Subcutaneous abdominal adipose tissue (tissue), 5 donors: ENCODE measurements around the gene TSHZ1.

Source experiments
- H3K27ac ChIP-seq: one replicate; pipeline ENCODE4 v1.7.0; 2013; ENCODE audit warnings: low read depth, mild to moderate bottlenecking, inconsistent platforms, low read length, moderate library complexity
- H3K27me3 ChIP-seq, 5 donors: one replicate each; pipeline ENCODE4 v1.7.0; 2013; ENCODE audit warnings: low read length in 5 of 5, inconsistent platforms in 1 of 5; ENCODE audit not compliant: control insufficient read depth in 5 of 5, insufficient read depth in 4 of 5
- H3K36me3 ChIP-seq, 5 donors: one replicate each; pipeline ENCODE4 v1.7.0; 2013; ENCODE audit warnings: low read length in 5 of 5; ENCODE audit not compliant: control insufficient read depth in 5 of 5, insufficient read depth in 5 of 5
- H3K4me1 ChIP-seq, 5 donors: one replicate each; pipeline ENCODE4 v1.7.0; 2013; ENCODE audit warnings: low read length in 5 of 5, mild to moderate bottlenecking in 3 of 5, moderate library complexity in 1 of 5; ENCODE audit not compliant: control insufficient read depth in 5 of 5, insufficient read depth in 5 of 5
- H3K4me3 ChIP-seq, 5 donors: one replicate each; pipeline ENCODE4 v1.7.0; 2013; ENCODE audit warnings: low read length in 5 of 5, low read depth in 1 of 5
- H3K9ac ChIP-seq, 5 donors: one replicate each; pipeline ENCODE4 v1.7.0; 2013; ENCODE audit warnings: low read length in 5 of 5, mild to moderate bottlenecking in 4 of 5, moderate library complexity in 3 of 5
- H3K9me3 ChIP-seq, 5 donors: one replicate each; pipeline ENCODE4 v1.7.0; 2013; ENCODE audit warnings: low read length in 5 of 5; ENCODE audit not compliant: control insufficient read depth in 5 of 5
- donor health status: healthy.
- donor health status: healthy.
- donor health status: healthy.
- donor health status: healthy.
- donor health status: healthy.

The TSHZ1 gene

DNA sequence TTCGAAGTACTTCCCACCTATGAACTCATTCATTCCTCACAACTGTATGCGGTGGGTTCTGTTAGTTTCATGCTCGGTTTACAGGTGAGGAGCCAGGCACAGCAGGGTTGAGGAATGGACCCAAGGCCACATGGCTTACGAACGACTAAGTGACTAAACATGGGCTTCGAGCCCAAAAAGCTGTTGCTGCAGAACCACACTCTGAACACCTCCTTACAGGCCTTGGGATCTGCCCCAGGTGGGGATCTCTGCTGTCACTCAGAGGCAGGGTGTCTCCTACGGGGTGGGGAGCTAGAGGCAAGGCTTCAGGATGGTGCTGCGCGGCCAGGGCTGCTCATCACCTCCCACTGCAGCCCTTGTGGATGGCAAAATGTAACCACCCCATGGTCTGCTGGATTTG, 80.9 kb downstream of the TSHZ1 start:
- Histone ChIP-seq H3K9ac (no peak overlapping the region), H3K4me1 (peaks cover 0 to 9% (median 0%) of the 10 kb centered on the region in 5 donors), H3K27ac (no peak overlapping the region), H3K27me3 (no peaks in the 10 kb centered on the region), H3K4me3 (no peak overlapping the region), H3K9me3 (peaks cover 0 to 2% (median 0%) of the 10 kb centered on the region in 5 donors), H3K36me3 (peaks cover 0 to 21% (median 19%) of the 10 kb centered on the region in 5 donors)

DNA sequence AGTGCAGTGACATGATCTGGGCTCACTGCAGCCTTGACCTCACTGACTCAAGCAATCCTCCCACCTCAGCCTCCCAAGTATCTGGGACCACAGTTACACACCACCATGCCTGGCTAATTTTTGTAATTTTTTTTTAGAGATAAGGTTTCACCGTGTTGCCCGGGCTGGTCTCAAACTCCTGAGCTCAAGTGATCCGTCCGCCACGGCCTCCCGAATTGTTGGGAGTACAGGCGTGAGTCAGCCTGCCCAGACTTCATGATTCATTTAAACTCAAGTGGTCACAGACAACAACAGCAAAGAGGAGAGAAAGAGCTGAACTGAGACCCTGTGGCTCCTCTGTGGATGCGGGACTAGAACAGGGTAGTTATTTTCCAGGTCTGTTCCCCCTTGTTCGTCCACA, 83.0 kb downstream of the TSHZ1 start:
- Histone ChIP-seq H3K27me3 (no peaks in the 10 kb centered on the region), H3K36me3 (peaks cover 0 to 1% (median 0%) of the 10 kb centered on the region in 5 donors), H3K4me1 (peaks cover 0 to 13% (median 1%) of the 10 kb centered on the region in 5 donors), H3K9me3 (no peaks in the 10 kb centered on the region), H3K9ac (no peak overlapping the region), H3K27ac (no peak overlapping the region), H3K4me3 (no peak overlapping the region)

DNA sequence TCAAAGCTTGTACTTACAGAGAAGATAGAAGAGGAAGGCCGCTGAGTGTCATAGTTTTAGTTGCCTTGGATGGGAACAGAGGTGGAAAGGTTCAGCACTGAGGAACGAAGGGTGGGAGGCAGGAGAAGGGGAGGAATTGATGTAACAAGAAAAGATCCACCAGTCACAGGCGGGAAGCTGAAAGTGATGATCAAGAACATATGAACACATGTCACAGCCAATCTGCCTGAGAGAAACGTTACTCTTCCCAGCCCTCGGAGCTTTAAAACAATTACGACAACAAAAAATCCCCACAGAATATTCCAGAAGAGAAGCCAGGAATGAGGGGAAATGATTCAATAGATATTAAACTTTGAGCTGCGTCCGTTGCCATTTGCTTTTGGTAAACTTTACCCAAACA, 87.1 kb downstream of the TSHZ1 start:
- H3K4me1 ChIP-seq, result peaks cover 0 to 8% (median 0%) of the 10 kb centered on the region in 5 donors
- no peaks in the 10 kb centered on the region for H3K9me3 ChIP-seq
- H3K4me3 ChIP-seq, result peak overlapping the region in 1 of 5 donors; percentile 30
- H3K27ac ChIP-seq, result no peak overlapping the region
- no peak overlapping the region for H3K9ac ChIP-seq
- H3K27me3 ChIP-seq, result no peaks in the 10 kb centered on the region
- no peaks in the 10 kb centered on the region for H3K36me3 ChIP-seq

DNA sequence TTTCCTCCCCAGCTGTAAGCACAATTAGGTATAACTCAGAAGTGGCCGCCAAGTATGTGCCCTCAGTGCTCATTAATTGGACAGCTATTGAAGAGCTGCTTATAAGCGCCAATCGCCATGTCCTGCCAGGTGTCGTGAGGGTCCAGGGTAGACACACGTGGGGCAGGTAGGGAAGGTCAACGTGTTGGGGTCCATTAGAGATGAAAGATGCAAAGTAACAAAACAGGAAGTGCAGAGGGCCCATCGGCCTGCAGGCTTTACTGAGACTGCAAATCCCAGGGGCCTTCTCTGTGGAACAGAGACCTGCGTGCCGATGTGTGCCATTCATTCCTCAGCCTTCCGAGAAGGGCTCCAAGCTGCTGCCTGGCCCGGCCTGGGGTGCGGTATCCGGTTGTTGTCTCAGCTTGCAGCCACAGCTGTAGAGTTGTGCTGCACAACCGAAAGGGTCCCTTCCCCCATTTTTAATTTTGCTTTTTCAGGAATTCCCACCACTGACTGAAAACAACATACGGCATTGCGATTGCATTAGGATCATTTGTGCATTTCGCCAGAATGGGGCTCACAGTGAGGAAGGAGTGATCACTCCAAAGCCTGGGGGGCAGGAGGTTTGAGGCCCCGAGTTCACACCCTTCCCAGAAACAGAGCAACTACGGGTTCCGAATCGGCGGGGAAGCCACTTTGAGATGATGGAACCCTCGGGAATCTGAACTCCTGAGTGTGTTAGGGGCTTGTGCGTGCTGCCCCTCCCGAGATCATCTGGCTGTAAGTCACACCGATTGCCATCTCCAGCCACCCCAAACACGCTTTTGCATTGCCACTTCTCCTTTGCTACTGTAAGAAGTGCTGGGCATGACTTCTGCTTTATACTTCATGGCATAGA, 94.3 kb downstream of the TSHZ1 start:
- peaks cover 0 to 6% (median 0%) of the 10 kb centered on the region in 5 donors for H3K9me3 ChIP-seq
- no peaks in the 10 kb centered on the region for H3K27me3 ChIP-seq
- no peaks in the 10 kb centered on the region for H3K36me3 ChIP-seq
- H3K9ac ChIP-seq, result no peak overlapping the region
- H3K4me3 ChIP-seq, result no peak overlapping the region
- H3K4me1 ChIP-seq, result no peaks in the 10 kb centered on the region
- no peak overlapping the region for H3K27ac ChIP-seq

DNA sequence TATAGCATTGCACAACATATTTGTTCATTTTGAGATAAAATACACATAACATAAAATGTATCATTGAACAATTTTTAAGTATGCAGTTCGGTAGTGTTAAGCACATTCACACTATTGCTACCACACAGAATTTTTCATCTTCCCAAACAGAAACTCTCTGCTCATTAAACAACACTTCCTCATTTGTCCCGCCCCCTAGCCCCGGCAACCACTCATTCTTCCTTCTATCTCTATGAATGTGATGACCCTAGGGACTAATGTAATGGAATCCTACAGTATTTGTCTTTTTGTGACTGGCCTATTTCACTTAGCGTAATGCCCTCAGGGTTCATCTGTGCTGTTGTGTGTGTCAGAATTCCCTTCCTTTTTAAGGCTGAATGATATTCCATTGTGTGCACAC, 95.4 kb downstream of the TSHZ1 start:
- Histone ChIP-seq H3K9me3 (peaks cover 0 to 6% (median 0%) of the 10 kb centered on the region in 5 donors), H3K9ac (no peak overlapping the region), H3K4me1 (no peaks in the 10 kb centered on the region), H3K36me3 (no peaks in the 10 kb centered on the region), H3K27me3 (no peaks in the 10 kb centered on the region), H3K4me3 (no peak overlapping the region), H3K27ac (no peak overlapping the region)

DNA sequence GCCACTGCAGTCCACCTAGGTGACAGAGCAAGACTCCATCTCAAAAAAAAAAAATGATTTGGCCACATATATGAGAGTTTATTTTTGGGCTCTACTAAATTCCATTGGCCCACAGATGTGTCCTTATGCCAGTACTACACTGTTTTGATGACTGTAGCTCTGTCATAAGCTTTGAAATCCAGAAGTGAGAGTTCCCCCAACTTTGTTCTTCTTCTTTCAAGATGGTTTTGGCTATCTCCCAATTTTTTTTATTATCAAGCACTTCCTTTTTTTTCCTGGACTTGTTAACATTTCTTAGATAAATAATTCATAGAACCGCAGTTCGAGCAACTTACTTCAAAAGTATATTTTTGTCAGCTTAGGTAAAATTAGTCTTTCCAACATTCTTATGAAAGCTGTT, 96.9 kb downstream of the TSHZ1 start:
- Histone ChIP-seq H3K27me3 (no peaks in the 10 kb centered on the region), H3K36me3 (no peaks in the 10 kb centered on the region), H3K4me3 (no peak overlapping the region), H3K27ac (no peak overlapping the region), H3K9ac (no peak overlapping the region), H3K9me3 (peaks cover 0 to 6% (median 0%) of the 10 kb centered on the region in 5 donors), H3K4me1 (no peaks in the 10 kb centered on the region)

DNA sequence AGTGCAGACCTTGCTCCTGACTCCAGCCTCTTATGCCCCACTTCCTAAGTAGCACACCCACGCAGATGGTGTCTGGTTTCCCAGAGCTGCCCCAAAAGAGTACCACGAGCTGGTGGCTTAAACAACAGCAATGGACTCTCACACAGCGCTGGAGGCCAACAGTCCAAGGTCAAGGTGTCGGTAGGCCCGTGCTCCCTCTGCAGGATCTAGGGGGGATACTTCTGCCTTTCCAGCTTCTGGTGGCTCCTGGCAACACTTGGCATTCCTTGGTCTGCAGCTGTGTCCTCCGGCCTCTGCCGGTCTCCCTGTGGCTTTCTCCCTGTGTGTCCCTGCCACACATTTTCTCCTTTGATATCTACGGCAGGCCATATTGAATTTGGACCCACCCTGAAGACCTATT, 99.0 kb downstream of the TSHZ1 start:
- Histone ChIP-seq H3K27me3 (no peaks in the 10 kb centered on the region), H3K36me3 (no peaks in the 10 kb centered on the region), H3K9ac (no peak overlapping the region), H3K27ac (no peak overlapping the region), H3K4me3 (no peak overlapping the region), H3K9me3 (peaks cover 0 to 6% (median 0%) of the 10 kb centered on the region in 5 donors), H3K4me1 (no peaks in the 10 kb centered on the region)

DNA sequence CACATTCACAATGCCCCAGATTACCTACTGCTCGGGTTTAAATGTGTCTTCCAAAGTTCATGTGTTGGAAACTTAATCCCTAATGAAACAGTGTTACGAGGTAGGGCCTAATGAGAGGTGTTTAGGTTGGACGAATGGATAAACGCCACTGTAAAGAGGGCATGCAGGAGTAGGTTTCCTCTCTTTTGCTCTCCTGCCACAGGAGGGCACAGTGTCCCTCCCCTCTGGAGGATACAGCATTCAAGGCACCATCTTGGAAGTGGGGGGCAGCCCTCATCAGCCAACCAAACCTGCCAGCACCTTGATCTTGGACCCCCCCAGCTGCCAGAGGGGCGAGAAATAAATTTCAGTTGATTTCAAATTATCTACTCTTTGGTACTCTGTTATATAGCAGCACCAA, 103.5 kb downstream of the TSHZ1 start:
- H3K36me3 ChIP-seq, result no peaks in the 10 kb centered on the region
- no peak overlapping the region for H3K9ac ChIP-seq
- H3K9me3 ChIP-seq, result peaks cover 0 to 2% (median 0%) of the 10 kb centered on the region in 5 donors
- H3K4me1 ChIP-seq, result no peaks in the 10 kb centered on the region
- H3K4me3 ChIP-seq, result no peak overlapping the region
- H3K27me3 ChIP-seq, result no peaks in the 10 kb centered on the region
- H3K27ac ChIP-seq, result no peak overlapping the region

DNA sequence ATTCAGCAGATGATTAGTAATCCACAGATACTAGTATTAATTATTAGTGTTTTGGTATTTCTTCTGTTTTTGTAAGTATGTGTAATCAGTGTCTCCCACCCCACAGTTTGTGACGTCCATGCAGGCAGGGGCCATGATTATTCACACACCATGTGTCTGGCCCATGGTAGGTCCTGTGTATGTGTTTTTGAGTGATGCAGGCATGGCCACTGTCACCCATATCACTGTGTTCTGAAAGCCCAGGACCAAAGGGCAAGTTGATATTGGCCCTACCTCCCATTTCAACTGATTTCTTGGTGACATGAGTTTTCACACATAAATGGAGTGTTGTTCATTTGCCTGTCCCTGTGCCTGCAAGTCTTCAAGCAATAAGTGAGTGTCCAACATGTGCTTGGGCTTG, 104.0 kb downstream of the TSHZ1 start:
- Histone ChIP-seq H3K9me3 (no peaks in the 10 kb centered on the region), H3K27me3 (no peaks in the 10 kb centered on the region), H3K36me3 (no peaks in the 10 kb centered on the region), H3K4me3 (no peak overlapping the region), H3K27ac (no peak overlapping the region), H3K9ac (no peak overlapping the region), H3K4me1 (peaks cover 0 to 1% (median 0%) of the 10 kb centered on the region in 5 donors)

DNA sequence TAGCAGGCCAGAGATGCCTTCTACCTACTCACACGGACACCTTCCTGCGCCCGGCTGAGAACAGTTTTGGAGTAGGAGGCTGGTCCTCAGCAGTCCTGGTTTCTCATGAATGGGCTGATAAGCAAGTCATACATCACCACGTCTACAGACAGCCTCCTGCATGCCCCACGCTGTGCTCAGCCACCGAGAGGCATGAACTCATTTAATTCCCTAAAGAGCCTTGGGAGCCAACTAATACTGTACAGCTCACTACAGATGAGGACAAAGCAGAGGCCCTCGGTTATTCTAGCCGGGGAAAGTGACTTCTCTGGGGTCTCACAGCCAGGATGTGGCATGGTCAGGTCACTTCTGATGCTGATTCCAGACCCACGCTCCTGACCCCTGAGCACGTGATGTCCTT, 105.6 kb downstream of the TSHZ1 start:
- Histone ChIP-seq H3K27ac (no peak overlapping the region), H3K4me1 (peaks cover 0 to 5% (median 0%) of the 10 kb centered on the region in 5 donors), H3K36me3 (no peaks in the 10 kb centered on the region), H3K9me3 (no peaks in the 10 kb centered on the region), H3K9ac (no peak overlapping the region), H3K4me3 (no peak overlapping the region), H3K27me3 (no peaks in the 10 kb centered on the region)
